OCI-LY7 (cell line): Measurements from ENCODE around the gene AGK. TPM values are rescaled to one million over a fixed set of nuclear protein-coding genes. Genes with fewer than 3 reads are reported as not detected.

Experiments used
- BruUV-seq: library from RNA; stranded (reverse); fragments of 400-500 nt; replicated peaks from 2 replicates; lab custom pipeline; 2021; lab: Mats Ljungman, UMichigan
- CTCF ChIA-PET: fragments of 300-600 bp; sonication (Branson Sonifier 250); formaldehyde crosslinking; loops from one replicate; lab custom pipeline; 2022; ENCODE audit warnings: antibody characterized with exemption; ENCODE audit not compliant: unreplicated experiment; lab: Charles Lee
- POLR2A ChIA-PET: fragments of 300-600 bp; sonication (Branson Sonifier 250); formaldehyde crosslinking; loops from one replicate; lab custom pipeline; 2022; ENCODE audit warnings: antibody characterized with exemption; lab: Charles Lee
- DNase-seq: peaks from one replicate; pipeline ENCODE4 v3.0.0-alpha.2; 2015; ENCODE audit warnings: low spot score
- H2AFZ ChIP-seq: fragments of 200-600 bp; sonication (generic), shearing (Covaris generic); 2 replicates; pipeline ENCODE4 v1.6.1; 2014; ENCODE audit warnings: mild to moderate bottlenecking, antibody characterized with exemption, low read length, moderate library complexity
- H3K27ac ChIP-seq: fragments of 200-600 bp; sonication (generic); 2 replicates; pipeline ENCODE4 v1.5.1; 2014; ENCODE audit warnings: mixed run types, low read depth, mild to moderate bottlenecking, moderate library complexity, low read length, inconsistent platforms; ENCODE audit not compliant: poor library complexity, severe bottlenecking
- H3K36me3 ChIP-seq: fragments of 200-600 bp; sonication (generic); 2 replicates; pipeline ENCODE4 v1.6.1; 2014; ENCODE audit warnings: mild to moderate bottlenecking, antibody characterized with exemption, low read length, moderate library complexity, mixed read lengths; ENCODE audit not compliant: insufficient read depth
- H3K4me1 ChIP-seq: fragments of 200-600 bp; sonication (generic); 2 replicates; pipeline ENCODE4 v1.5.1; 2014; ENCODE audit warnings: mild to moderate bottlenecking, low read length; ENCODE audit not compliant: insufficient read depth, poor library complexity, severe bottlenecking
- H3K4me2 ChIP-seq: fragments of 200-600 bp; sonication (generic); 2 replicates; pipeline ENCODE4 v1.6.1; 2014; ENCODE audit warnings: mild to moderate bottlenecking, low read length
- H3K4me3 ChIP-seq: fragments of 200-600 bp; sonication (generic); 2 replicates; pipeline ENCODE4 v1.5.1; 2014; ENCODE audit warnings: mild to moderate bottlenecking, low read depth, low read length; ENCODE audit not compliant: poor library complexity, severe bottlenecking
- H3K79me2 ChIP-seq: fragments of 200-600 bp; sonication (generic); 2 replicates; pipeline ENCODE4 v1.6.1; 2016; ENCODE audit warnings: low read depth, mild to moderate bottlenecking, low read length, moderate library complexity, mixed read lengths; ENCODE audit not compliant: insufficient read depth
- H3K9me2 ChIP-seq: fragments of 200-600 bp; sonication (generic); 2 replicates; pipeline ENCODE4 v1.6.1; 2016; ENCODE audit warnings: mild to moderate bottlenecking, low read length, mixed read lengths; ENCODE audit not compliant: insufficient read depth
- H3K9me3 ChIP-seq: fragments of 200-600 bp; sonication (generic); 2 replicates; pipeline ENCODE4 v1.6.1; 2014; ENCODE audit warnings: mild to moderate bottlenecking, mixed run types, low read length, mixed read lengths
- H4K20me1 ChIP-seq: fragments of 200-600 bp; sonication (generic); 2 replicates; pipeline ENCODE4 v1.6.1; 2014; ENCODE audit warnings: mild to moderate bottlenecking, antibody characterized with exemption, low read length, moderate library complexity, mixed read lengths; ENCODE audit not compliant: insufficient read depth
- EZH2phosphoT487 ChIP-seq: fragments of 200-600 bp; sonication (generic); IDR thresholded peaks from 2 replicates; pipeline ENCODE4 v1.6.1; 2018; ENCODE audit warnings: low read depth, borderline replicate concordance, mild to moderate bottlenecking, mixed run types, antibody characterized with exemption, low read length, moderate library complexity, mixed read lengths
- intact Hi-C: fragments of 100-400 bp; cut with micrococcal nuclease; formaldehyde crosslinking; loops from one replicate; pipeline ENCODE4 v1.10.0; 2022; ENCODE audit not compliant: unreplicated experiment
- total RNA-seq, 2 experiments: library from RNA; depleted of rRNA in 1 of 2; stranded (reverse); fragments of >200 nt in 1 of 2; shearing (Covaris generic) in 1 of 2; gene quantifications; 2 replicates each; pipeline ENCODE4 v1.2.3, GENCODE V29; 2014 to 2022
- TF ChIP-seq, protein P1 (sequence below): fragments of 200-600 bp; sonication (generic); conservative IDR thresholded peaks from 2 replicates; pipeline ENCODE4 v1.5.1; 2014; ENCODE audit warnings: mild to moderate bottlenecking, antibody characterized with exemption, low read length, moderate library complexity, mixed read lengths

AGK gene
- total RNA-seq, 2 experiments from 2014 or later = 31.2 to 33.6 TPM

DNA sequence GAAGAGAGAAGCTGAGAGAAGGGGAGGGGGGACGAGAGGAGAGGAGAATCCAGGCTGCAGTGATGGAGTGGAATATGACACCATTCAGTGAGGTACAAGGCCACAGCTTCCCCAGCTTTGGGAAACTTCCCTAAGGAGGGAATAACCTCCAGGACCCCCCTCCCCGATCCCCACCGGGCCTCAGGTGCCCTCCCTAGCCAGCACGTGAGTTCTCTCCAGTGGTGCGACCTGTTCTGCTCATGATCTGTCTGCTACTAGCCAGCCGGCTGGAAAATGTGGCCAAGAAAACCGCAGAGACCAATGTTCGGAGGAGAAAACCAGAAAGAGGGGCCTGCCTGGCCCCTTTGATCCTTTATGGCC is 39.9 kb upstream of the AGK start:
- Histone ChIP-seq H3K79me2 (no peaks in the 10 kb centered on the region), H2AFZ (no peak overlapping the region), H3K4me2 (no peak overlapping the region), H3K9me3 (no peaks in the 10 kb centered on the region), H3K4me1 (no peaks in the 10 kb centered on the region), H4K20me1 (no peaks in the 10 kb centered on the region), H3K4me3 (no peak overlapping the region), H3K36me3 (no peaks in the 10 kb centered on the region), H3K27ac (no peak overlapping the region), H3K9me2 (no peaks in the 10 kb centered on the region)
- no peak for DNase-seq
- no TSS peak for BruUV-seq
- ChIA-PET POLR2A (no interaction called here), CTCF (no interaction called here)
- TF ChIP-seq, protein P1, sequence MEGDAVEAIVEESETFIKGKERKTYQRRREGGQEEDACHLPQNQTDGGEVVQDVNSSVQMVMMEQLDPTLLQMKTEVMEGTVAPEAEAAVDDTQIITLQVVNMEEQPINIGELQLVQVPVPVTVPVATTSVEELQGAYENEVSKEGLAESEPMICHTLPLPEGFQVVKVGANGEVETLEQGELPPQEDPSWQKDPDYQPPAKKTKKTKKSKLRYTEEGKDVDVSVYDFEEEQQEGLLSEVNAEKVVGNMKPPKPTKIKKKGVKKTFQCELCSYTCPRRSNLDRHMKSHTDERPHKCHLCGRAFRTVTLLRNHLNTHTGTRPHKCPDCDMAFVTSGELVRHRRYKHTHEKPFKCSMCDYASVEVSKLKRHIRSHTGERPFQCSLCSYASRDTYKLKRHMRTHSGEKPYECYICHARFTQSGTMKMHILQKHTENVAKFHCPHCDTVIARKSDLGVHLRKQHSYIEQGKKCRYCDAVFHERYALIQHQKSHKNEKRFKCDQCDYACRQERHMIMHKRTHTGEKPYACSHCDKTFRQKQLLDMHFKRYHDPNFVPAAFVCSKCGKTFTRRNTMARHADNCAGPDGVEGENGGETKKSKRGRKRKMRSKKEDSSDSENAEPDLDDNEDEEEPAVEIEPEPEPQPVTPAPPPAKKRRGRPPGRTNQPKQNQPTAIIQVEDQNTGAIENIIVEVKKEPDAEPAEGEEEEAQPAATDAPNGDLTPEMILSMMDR = no peak
- no peak for TF ChIP-seq EZH2phosphoT487
- intact Hi-C loops = no loop called here

DNA sequence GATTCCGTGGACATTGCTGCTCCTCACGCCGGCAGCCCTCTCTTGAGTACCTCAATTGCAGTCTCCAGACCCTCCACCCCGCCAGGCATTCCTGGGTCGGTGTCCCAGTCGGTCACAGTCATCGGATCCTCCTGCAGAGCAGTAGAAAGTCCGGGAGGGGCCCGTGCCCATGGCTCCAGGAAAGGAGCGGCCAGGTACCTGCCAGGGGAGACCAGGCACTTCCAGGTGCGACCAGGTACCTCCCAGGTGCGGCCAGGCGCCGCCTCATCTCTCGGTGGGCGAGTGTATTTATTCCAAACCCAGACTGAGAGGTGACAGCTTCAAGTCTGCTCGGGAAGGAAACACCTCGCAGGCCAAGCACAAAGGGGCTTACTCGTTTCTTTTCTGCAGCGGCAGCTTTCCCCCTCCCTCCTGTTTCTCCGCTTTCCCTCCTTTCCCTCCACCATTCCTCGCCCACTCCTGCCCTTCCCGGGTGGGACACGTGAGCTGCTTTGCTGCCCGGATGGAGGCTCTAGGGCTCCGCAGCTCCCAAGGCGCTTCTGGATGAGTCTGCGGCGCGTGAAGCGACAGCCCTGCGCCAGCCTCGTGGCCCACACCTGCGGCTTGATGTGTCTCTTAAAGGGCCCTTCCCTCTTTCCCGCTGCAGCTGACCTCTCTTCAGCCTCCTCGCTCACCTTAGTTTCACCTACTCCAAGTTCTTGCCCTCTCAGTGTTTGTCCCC is 39.4 kb upstream of the AGK start:
- TF ChIP-seq EZH2phosphoT487 = no peak
- TF ChIP-seq, protein P1 = no peak
- intact Hi-C loops = no loop called here

DNA sequence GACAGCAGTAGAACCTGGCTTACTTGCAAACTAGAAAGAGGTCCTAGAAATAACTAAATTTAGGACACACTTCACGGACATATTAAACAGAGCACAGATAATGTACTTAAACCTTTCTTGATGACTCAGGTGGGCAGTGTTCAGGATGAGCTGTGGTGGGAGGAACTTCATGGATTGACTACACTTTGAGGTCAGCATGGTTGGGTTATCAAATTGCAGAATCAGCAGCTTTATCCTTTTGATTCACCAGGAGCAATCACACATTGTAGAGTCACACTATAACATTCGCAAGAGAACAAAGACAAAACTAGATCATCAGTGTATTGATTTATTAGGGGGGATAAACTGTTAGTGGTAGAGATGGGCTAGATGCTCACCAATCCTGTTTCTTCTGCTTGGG is 38.6 kb upstream of the AGK start:
- Histone ChIP-seq H3K4me3 (no peak overlapping the region), H2AFZ (no peak overlapping the region), H3K27ac (no peak overlapping the region), H3K4me2 (no peak overlapping the region), H3K9me3 (no peaks in the 10 kb centered on the region), H3K9me2 (no peaks in the 10 kb centered on the region), H3K4me1 (no peaks in the 10 kb centered on the region), H4K20me1 (no peaks in the 10 kb centered on the region), H3K79me2 (no peaks in the 10 kb centered on the region), H3K36me3 (no peaks in the 10 kb centered on the region)
- ChIA-PET CTCF (no interaction called here), POLR2A (no interaction called here)
- intact Hi-C loops = no loop called here
- BruUV-seq = no TSS peak
- no peak for DNase-seq
- TF ChIP-seq, protein P1 = no peak
- no peak for TF ChIP-seq EZH2phosphoT487

More for the DNA sequence above, 39.4 kb upstream of the AGK start:
- Histone ChIP-seq H3K4me2 (no peak overlapping the region), H3K4me1 (no peaks in the 10 kb centered on the region), H3K9me2 (no peaks in the 10 kb centered on the region), H3K9me3 (no peaks in the 10 kb centered on the region), H3K36me3 (no peaks in the 10 kb centered on the region), H2AFZ (no peak overlapping the region), H3K27ac (no peak overlapping the region), H4K20me1 (no peaks in the 10 kb centered on the region), H3K79me2 (no peaks in the 10 kb centered on the region), H3K4me3 (no peak overlapping the region)
- CTCF ChIA-PET = no interaction called here
- POLR2A ChIA-PET = no interaction called here
- DNase-seq = no peak
- no TSS peak for BruUV-seq
